K562 (cell line): ENCODE data around the gene PSMD4. TPM values are rescaled to one million over a fixed set of nuclear protein-coding genes. Genes with fewer than 3 reads are reported as not detected.

ENCODE experiments used
- ATAC-seq: fragments of 200-7000 bp; cut with Tn5 transposase; 3 replicates; pipeline ENCODE4 v1.9.1; 2020; ENCODE audit warnings: moderate library complexity
- BruUV-seq: library from RNA; stranded (reverse); fragments of 400-500 nt; replicated peaks from 2 replicates; lab custom pipeline; 2021; lab: Mats Ljungman, UMichigan
- CTCF ChIA-PET: fragments of 300-600 bp; formaldehyde crosslinking; extraction: SDS; loops from one replicate; lab custom pipeline; 2021; ENCODE audit warnings: low intra/inter-chr PET ratio; lab: Yijun Ruan, JAX
- POLR2A ChIA-PET: fragments of 300-600, 350-650 bp; sonication (Branson Sonifier 250); formaldehyde crosslinking; extraction: SDS; loops from one replicate; lab custom pipeline; 2021; ENCODE audit warnings: antibody characterized with exemption, inconsistent platforms; lab: Yijun Ruan, JAX
- DNase-seq, 4 experiments: peaks; one replicate each; pipeline versions ENCODE4 v3.0.0 to v3.0.0-alpha.2; 2011 to 2018; ENCODE audit warnings: low spot score in 3 of 4, mixed read lengths in 3 of 4; ENCODE audit errors: extremely low read depth in 1 of 4
- FAIRE-seq: peaks from 2 replicates; lab custom pipeline; 2011; peaks lifted over from hg19 to GRCh38; lab: Jason Lieb, UNC
- H2AFZ ChIP-seq: 2 replicates; pipeline ENCODE4 v1.6.0; 2011; ENCODE audit warnings: low read depth, low read length, control low read depth, inconsistent platforms
- H3K27ac ChIP-seq: fragments of 200-600 bp; 3 replicates; pipeline ENCODE4 v1.8.0; 2011; ENCODE audit warnings: low read depth, mild to moderate bottlenecking, control low read depth, inconsistent platforms, low read length, moderate library complexity, mixed read lengths; ENCODE audit errors: extremely low read depth
- H3K27me3 ChIP-seq, 2 experiments: fragments of 300-600 bp in 1 of 2; 2 replicates in 1 of 2; 3 replicates in 1 of 2; pipeline versions ENCODE4 v1.6.0 to v1.8.0; 2011; ENCODE audit warnings: inconsistent platforms in 2 of 2, low read length in 2 of 2, mild to moderate bottlenecking in 1 of 2, mixed read lengths in 1 of 2, moderate library complexity in 1 of 2; ENCODE audit not compliant: control insufficient read depth in 2 of 2, insufficient read depth in 2 of 2
- H3K36me3 ChIP-seq: fragments of 300-600 bp; 3 replicates; pipeline ENCODE4 v1.8.0; 2011; ENCODE audit warnings: mild to moderate bottlenecking, low read length, inconsistent platforms; ENCODE audit not compliant: control insufficient read depth, insufficient read depth
- H3K4me1 ChIP-seq, 2 experiments: fragments of 200-600 bp in 1 of 2; replicated peaks in 1 of 2; 2 replicates in 1 of 2; 3 replicates in 1 of 2; pipeline versions ENCODE4 v1.5.1 to v1.8.0; 2011; ENCODE audit warnings: inconsistent platforms in 2 of 2, low read length in 2 of 2, mild to moderate bottlenecking in 1 of 2, mixed read lengths in 1 of 2, moderate library complexity in 1 of 2; ENCODE audit not compliant: control insufficient read depth in 2 of 2, insufficient read depth in 2 of 2
- H3K4me2 ChIP-seq: 2 replicates; pipeline ENCODE4 v1.6.1; 2011; ENCODE audit warnings: low read length, control low read depth, inconsistent platforms, mixed read lengths; ENCODE audit not compliant: insufficient read depth
- H3K4me3 ChIP-seq: fragments of 200-600 bp; sonication (generic), shearing (Covaris generic); 2 replicates; pipeline ENCODE4 v1.5.1; 2016; ENCODE audit warnings: control low read depth, inconsistent platforms
- H3K79me2 ChIP-seq: fragments of 200-600 bp; 3 replicates; pipeline ENCODE4 v1.8.0; 2011; ENCODE audit warnings: low read length, inconsistent platforms; ENCODE audit not compliant: control insufficient read depth, insufficient read depth
- H3K9ac ChIP-seq, 2 experiments: 2 replicates each; pipeline versions ENCODE4 v1.6.0 to v1.6.1; 2011; ENCODE audit warnings: low read depth in 2 of 2, low read length in 2 of 2, control low read depth in 1 of 2, inconsistent platforms in 1 of 2, mild to moderate bottlenecking in 1 of 2, mixed read lengths in 1 of 2; ENCODE audit not compliant: insufficient read depth in 1 of 2
- H3K9me1 ChIP-seq: one replicate; pipeline ENCODE4 v1.6.0; 2011; ENCODE audit warnings: inconsistent platforms, mild to moderate bottlenecking, low read length, moderate library complexity; ENCODE audit not compliant: control insufficient read depth, insufficient read depth
- H3K9me3 ChIP-seq: replicated peaks from 2 replicates; pipeline ENCODE4 v1.5.1; 2011; ENCODE audit warnings: low read depth, low read length, inconsistent platforms; ENCODE audit not compliant: control insufficient read depth, insufficient read depth
- H4K20me1 ChIP-seq: replicated peaks from 2 replicates; pipeline ENCODE4 v1.6.1; 2011; ENCODE audit warnings: low read length, inconsistent platforms, mixed read lengths; ENCODE audit not compliant: control insufficient read depth, insufficient read depth
- HSF4 ChIP-seq: fragments of 250-450 bp; sonication (Bioruptor Pico); IDR thresholded peaks from 2 replicates; pipeline ENCODE4 v2.1.2; 2022; ENCODE audit warnings: mild to moderate bottlenecking, moderate library complexity, borderline replicate concordance
- PRPF4 ChIP-seq: fragments of 200-400 bp; formaldehyde crosslinking; IDR thresholded peaks from one replicate; pipeline ENCODE4 v1.6.1; 2017; ENCODE audit warnings: low read length, low read depth, mild to moderate bottlenecking; ENCODE audit not compliant: insufficient read depth, poor library complexity, severe bottlenecking
- SP1 ChIP-seq: sonication (generic); formaldehyde crosslinking; IDR thresholded peaks from 2 replicates; pipeline ENCODE4 v1.8.1; 2022; ENCODE audit warnings: mild to moderate bottlenecking, missing genetic modification reagents
- WGBS: fragments of 100-300 bp; shearing (Covaris generic); methylation state at CpG from one replicate; pipeline ENCODE4 v1.1.6; 2016; ENCODE audit warnings: low coverage, mixed read lengths; ENCODE audit not compliant: insufficient coverage; ENCODE audit errors: missing lambda C conversion rate; 5-methylcytosine and 5-hydroxymethylcytosine counted together
- in situ Hi-C: fragments of 300-500 bp; cut with MboI; formaldehyde crosslinking; loops from 4 replicates; pipeline ENCODE4 v1.15.0; 2018; ENCODE audit warnings: inconsistent platforms, mixed read lengths
- intact Hi-C: fragments of 100-400 bp; cut with micrococcal nuclease; formaldehyde crosslinking; loops from 2 replicates; pipeline ENCODE4 v1.14.2; 2022
- polyA plus RNA-seq, 8 experiments: library from polyadenylated mRNA; depleted of rRNA in 4 of 8; stranded (reverse) in 5 of 8; unstranded in 3 of 8; fragments of >200 nt; fragmentation: Nextera tagmentation in 2 of 8; fragmentation: Illumina TruSeq in 1 of 8; extraction: Ambion mirVana in 2 of 8; extraction: Trizol in 1 of 8; gene quantifications; 2 replicates each; pipeline versions ENCODE4 v1.2.1 to v1.2.3, GENCODE V29; 2011 to 2014; ENCODE audit warnings: inconsistent platforms in 1 of 8, missing spikeins in 1 of 8
- total RNA-seq, 7 experiments: library from RNA; depleted of rRNA in 6 of 7; stranded (reverse); fragments of >200 nt in 6 of 7; fragmentation: Illumina TruSeq in 2 of 7; extraction: Trizol in 2 of 7; gene quantifications; 2 replicates each; pipeline versions ENCODE4 v1.2.1 to v1.2.3, GENCODE V29; 2011 to 2021; ENCODE audit warnings: low replicate concordance in 1 of 7
- TF ChIP-seq, protein P1 (sequence below): sonication (generic); formaldehyde crosslinking; IDR thresholded peaks from 2 replicates; pipeline ENCODE4 v1.4.0; 2020; ENCODE audit warnings: mild to moderate bottlenecking, missing genetic modification reagents

The PSMD4 gene
- total and polyA plus RNA-seq, 9 of the 15 experiments (the other 6 are each of a cell fraction or from before 2014, with no cell fraction given): 194 to 353 (median 295) TPM

DNA sequence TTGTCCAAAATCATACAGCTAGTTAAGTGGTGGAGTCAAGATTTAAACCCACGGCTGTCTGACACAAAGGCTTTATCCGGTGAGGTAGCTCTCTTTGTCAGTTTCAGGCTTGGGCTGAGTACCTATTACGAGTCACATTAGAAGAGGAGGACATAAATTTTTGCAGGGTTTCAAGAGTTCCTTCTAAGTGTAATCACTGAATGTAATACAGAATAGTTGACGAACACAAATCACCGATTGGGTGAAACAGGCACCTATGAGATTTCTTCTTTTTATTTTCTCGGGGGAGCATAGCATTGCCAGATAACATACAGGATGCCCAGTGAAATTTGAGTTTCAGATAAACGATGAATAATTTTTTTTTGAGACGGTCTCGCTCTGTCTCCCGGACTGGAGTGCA is 847 bp downstream of the PSMD4 start:
- DNase-seq (no peak), ATAC-seq (no peak), FAIRE-seq (no peak)
- Histone ChIP-seq H3K36me3 (peaks cover 20% of the 10 kb centered on the region; the same call in 1 of the 3 replicates), H3K9ac (peak overlapping the region; percentile 82 to 90; a peak in 3 of 4 replicates), H3K4me2 (peak overlapping the region; percentile 84), H3K4me3 (peak overlapping the region; percentile 58), H3K79me2 (peaks cover 60% of the 10 kb centered on the region), H3K4me1 (peaks cover 0 to 4% of the 10 kb centered on the region in 2 experiments; a peak in 2 of 5 replicates), H3K27ac (peak overlapping the region; percentile 83), H3K27me3 (no peaks in the 10 kb centered on the region), H3K9me1 (no peaks in the 10 kb centered on the region), H2AFZ (no peak overlapping the region), H3K9me3 (no peaks in the 10 kb centered on the region), H4K20me1 (no peaks in the 10 kb centered on the region)
- TF ChIP-seq PRPF4: no peak
- TF ChIP-seq HSF4 (CRISPR knock-in tag): no peak
- 0 out of 2 replicates have a peak, but pooled peaks have one; percentile 6 for TF ChIP-seq SP1 (CRISPR knock-in tag)
- TF ChIP-seq, protein P1, sequence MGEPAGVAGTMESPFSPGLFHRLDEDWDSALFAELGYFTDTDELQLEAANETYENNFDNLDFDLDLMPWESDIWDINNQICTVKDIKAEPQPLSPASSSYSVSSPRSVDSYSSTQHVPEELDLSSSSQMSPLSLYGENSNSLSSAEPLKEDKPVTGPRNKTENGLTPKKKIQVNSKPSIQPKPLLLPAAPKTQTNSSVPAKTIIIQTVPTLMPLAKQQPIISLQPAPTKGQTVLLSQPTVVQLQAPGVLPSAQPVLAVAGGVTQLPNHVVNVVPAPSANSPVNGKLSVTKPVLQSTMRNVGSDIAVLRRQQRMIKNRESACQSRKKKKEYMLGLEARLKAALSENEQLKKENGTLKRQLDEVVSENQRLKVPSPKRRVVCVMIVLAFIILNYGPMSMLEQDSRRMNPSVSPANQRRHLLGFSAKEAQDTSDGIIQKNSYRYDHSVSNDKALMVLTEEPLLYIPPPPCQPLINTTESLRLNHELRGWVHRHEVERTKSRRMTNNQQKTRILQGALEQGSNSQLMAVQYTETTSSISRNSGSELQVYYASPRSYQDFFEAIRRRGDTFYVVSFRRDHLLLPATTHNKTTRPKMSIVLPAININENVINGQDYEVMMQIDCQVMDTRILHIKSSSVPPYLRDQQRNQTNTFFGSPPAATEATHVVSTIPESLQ (CRISPR knock-in tag): no peak
- WGBS: 1% methylated on average over 10 of the region's 10 CpGs
- in situ Hi-C loops: no loop called here
- intact Hi-C loops: loop anchor here (2.0 kb wide), 1 partner anchor 25 kb away; no protein-coding TSS in a partner anchor
- POLR2A ChIA-PET: interaction anchor here (0.9 to 1.8 kb wide), 4 partner anchors 14 to 66 kb away, joined by 4 to 11 read pairs (median 4); partner anchors contain the start of genes VPS72 and ZNF687
- CTCF ChIA-PET: no interaction called here
- no TSS peak for BruUV-seq
